CD4-positive, alpha-beta memory T cell (primary cell): ENCODE measurements around the gene MNX1. TPM values are rescaled to one million over a fixed set of nuclear protein-coding genes. Genes with fewer than 3 reads are reported as not detected.

Source experiments
- CTCF ChIA-PET: fragments of 350-600 bp; sonication (Branson Sonifier 250); formaldehyde crosslinking; loops from one replicate; lab custom pipeline; 2021; ENCODE audit warnings: inconsistent platforms; ENCODE audit not compliant: partially characterized antibody; lab: Charles Lee
- POLR2A ChIA-PET: fragments of 350-600 bp; sonication (Branson Sonifier 250); formaldehyde crosslinking; loops from one replicate; lab custom pipeline; 2021; ENCODE audit not compliant: partially characterized antibody; lab: Charles Lee
- DNase-seq, 5 donors: peaks; one replicate each; pipeline versions ENCODE4 v3.0.0 to v3.0.0-alpha.2; 2020 to 2022; ENCODE audit warnings: mixed read lengths in 1 of 5
- H3K27ac ChIP-seq: one replicate; pipeline ENCODE4 v1.7.0; 2013; ENCODE audit warnings: low read depth, low read length
- H3K27me3 ChIP-seq: 2 replicates; pipeline ENCODE4 v1.7.0; 2013; ENCODE audit warnings: mild to moderate bottlenecking, low read length, moderate library complexity; ENCODE audit not compliant: insufficient read depth
- H3K36me3 ChIP-seq: 2 replicates; pipeline ENCODE4 v1.7.0; 2013; ENCODE audit warnings: mild to moderate bottlenecking, low read length, moderate library complexity; ENCODE audit not compliant: insufficient read depth
- H3K4me1 ChIP-seq: 2 replicates; pipeline ENCODE4 v1.7.0; 2013; ENCODE audit warnings: mild to moderate bottlenecking, low read length, moderate library complexity; ENCODE audit not compliant: insufficient read depth
- H3K4me3 ChIP-seq, 2 donors: one replicate each; pipeline ENCODE4 v1.7.0; 2013; ENCODE audit warnings: low read length in 2 of 2, mild to moderate bottlenecking in 1 of 2
- H3K9me3 ChIP-seq, 2 donors: one replicate each; pipeline ENCODE4 v1.7.0; 2013; ENCODE audit warnings: low read length in 2 of 2, control low read depth in 1 of 2; ENCODE audit not compliant: control insufficient read depth in 1 of 2
- H3K27ac Mint-ChIP-seq, 7 donors: one replicate each; pipeline ENCODE4 v1.8.0; 2020 to 2021; ENCODE audit warnings: mixed read lengths in 7 of 7, mild to moderate bottlenecking in 6 of 7, inconsistent platforms in 3 of 7, moderate library complexity in 3 of 7
- H3K27me3 Mint-ChIP-seq, 2 donors: one replicate each; pipeline ENCODE4 v1.8.0; 2020 to 2021; ENCODE audit warnings: mixed read lengths in 2 of 2
- H3K36me3 Mint-ChIP-seq, 2 donors: one replicate each; pipeline ENCODE4 v1.8.0; 2020 to 2021; ENCODE audit warnings: mixed read lengths in 2 of 2, inconsistent platforms in 1 of 2, mild to moderate bottlenecking in 1 of 2
- H3K4me1 Mint-ChIP-seq, 4 donors: one replicate each; pipeline ENCODE4 v1.8.0; 2020 to 2021; ENCODE audit warnings: mixed read lengths in 4 of 4, mild to moderate bottlenecking in 1 of 4
- H3K4me3 Mint-ChIP-seq, 8 donors: one replicate each; pipeline ENCODE4 v1.8.0; 2020 to 2021; ENCODE audit warnings: mixed read lengths in 8 of 8, mild to moderate bottlenecking in 7 of 8, moderate library complexity in 6 of 8, inconsistent platforms in 3 of 8
- H3K9me3 Mint-ChIP-seq, 8 donors: one replicate each; pipeline ENCODE4 v1.8.0; 2020 to 2021; ENCODE audit warnings: mixed read lengths in 8 of 8, mild to moderate bottlenecking in 5 of 8, inconsistent platforms in 3 of 8, moderate library complexity in 1 of 8
- intact Hi-C: fragments of 100-400 bp; cut with micrococcal nuclease; formaldehyde crosslinking; loops from one replicate; pipeline ENCODE4 v1.15.1; 2023
- polyA plus RNA-seq, 2 donors: library from polyadenylated mRNA; unstranded; fragments of 300-500 nt; fragmentation: Illumina TruSeq; gene quantifications; one replicate each; pipeline ENCODE4 v1.2.3, GENCODE V29; 2021
- total RNA-seq, 2 experiments: library from RNA; stranded (reverse); gene quantifications; one replicate each; pipeline ENCODE4 v1.2.3, GENCODE V29; 2021

Gene MNX1
- total and polyA plus RNA-seq, 4 experiments from 2014 or later = not detected

- CTCF ChIA-PET = no interaction called here
- Mint-ChIP-seq H3K36me3 (no peaks in the 10 kb centered on the region), H3K9me3 (peaks cover 0 to 2% (median 0%) of the 10 kb centered on the region in 8 donors), H3K27ac (no peak overlapping the region), H3K4me3 (no peak overlapping the region), H3K4me1 (peaks cover 16 to 35% (median 29%) of the 10 kb centered on the region in 4 donors), H3K27me3 (peaks cover 47 to 52% of the 10 kb centered on the region in 2 donors)
- intact Hi-C loops = no loop called here
- Histone ChIP-seq H3K4me3 (no peak overlapping the region), H3K27ac (no peak overlapping the region), H3K36me3 (no peaks in the 10 kb centered on the region), H3K4me1 (peaks cover 20% of the 10 kb centered on the region), H3K27me3 (peaks cover 38% of the 10 kb centered on the region), H3K9me3 (no peaks in the 10 kb centered on the region)
- no peak for DNase-seq
- POLR2A ChIA-PET = no interaction called here
Measured at GRCh38 chr7:157003445-157003755, 7.1 kb downstream of the MNX1 start.

- Histone ChIP-seq H3K4me3 (no peak overlapping the region), H3K36me3 (no peaks in the 10 kb centered on the region), H3K27ac (no peak overlapping the region), H3K4me1 (peaks cover 20% of the 10 kb centered on the region), H3K27me3 (peaks cover 42% of the 10 kb centered on the region), H3K9me3 (no peaks in the 10 kb centered on the region)
- intact Hi-C loops = no loop called here
- peaks cover 51 to 56% of the 10 kb centered on the region in 2 donors for H3K27me3 Mint-ChIP-seq
- H3K9me3 Mint-ChIP-seq = peaks cover 0 to 2% (median 0%) of the 10 kb centered on the region in 8 donors
- no peaks in the 10 kb centered on the region for H3K36me3 Mint-ChIP-seq
- no peak overlapping the region for H3K27ac Mint-ChIP-seq
- peaks cover 16 to 35% (median 29%) of the 10 kb centered on the region in 4 donors for H3K4me1 Mint-ChIP-seq
- peak overlapping the region in 1 of 8 donors; percentile 21 for H3K4me3 Mint-ChIP-seq
- no peak for DNase-seq
- ChIA-PET POLR2A (no interaction called here), CTCF (no interaction called here)
Measured at GRCh38 chr7:157002819-157003421, 7.5 kb downstream of the MNX1 start.

GRCh38 chr7:157001920-157002818 is 8.3 kb downstream of the MNX1 start:
- Histone ChIP-seq H3K27me3 (peaks cover 42% of the 10 kb centered on the region), H3K36me3 (no peaks in the 10 kb centered on the region), H3K27ac (no peak overlapping the region), H3K4me3 (no peak overlapping the region), H3K9me3 (no peaks in the 10 kb centered on the region), H3K4me1 (peaks cover 20% of the 10 kb centered on the region)
- DNase-seq = no peak
- Mint-ChIP-seq H3K4me1 (peaks cover 16 to 35% (median 26%) of the 10 kb centered on the region in 4 donors), H3K9me3 (peaks cover 0 to 2% (median 0%) of the 10 kb centered on the region in 8 donors), H3K36me3 (no peaks in the 10 kb centered on the region), H3K4me3 (peak overlapping the region in 6 of 8 donors; percentile 14 to 54 (median 28)), H3K27me3 (peaks cover 54 to 58% of the 10 kb centered on the region in 2 donors), H3K27ac (peak overlapping the region in 3 of 7 donors; percentile 2 to 48 (median 3))
- CTCF ChIA-PET = no interaction called here
- intact Hi-C loops = no loop called here
- POLR2A ChIA-PET = interaction anchor here (1.5 kb wide), 1 partner anchor 79 kb away, joined by 3 read pairs; no protein-coding TSS in a partner anchor

GRCh38 chr7:157000741-157001653 is 9.5 kb downstream of the MNX1 start:
- Histone ChIP-seq H3K27ac (no peak overlapping the region), H3K4me1 (peaks cover 20% of the 10 kb centered on the region), H3K4me3 (no peak overlapping the region), H3K9me3 (no peaks in the 10 kb centered on the region), H3K27me3 (peaks cover 42% of the 10 kb centered on the region), H3K36me3 (no peaks in the 10 kb centered on the region)
- ChIA-PET POLR2A (interaction anchor here (1.5 kb wide), 1 partner anchor 78 kb away, joined by 3 read pairs; no protein-coding TSS in a partner anchor), CTCF (no interaction called here)
- H3K4me3 Mint-ChIP-seq = peak overlapping the region; percentile 61 to 86 (median 76)
- H3K27ac Mint-ChIP-seq = no peak overlapping the region
- intact Hi-C loops = no loop called here
- peaks cover 61% of the 10 kb centered on the region in 2 donors for H3K27me3 Mint-ChIP-seq
- H3K9me3 Mint-ChIP-seq = peaks cover 0 to 3% (median 0%) of the 10 kb centered on the region in 8 donors
- peaks cover 16 to 35% (median 26%) of the 10 kb centered on the region in 4 donors for H3K4me1 Mint-ChIP-seq
- no peak for DNase-seq
- H3K36me3 Mint-ChIP-seq = no peaks in the 10 kb centered on the region

DNA sequence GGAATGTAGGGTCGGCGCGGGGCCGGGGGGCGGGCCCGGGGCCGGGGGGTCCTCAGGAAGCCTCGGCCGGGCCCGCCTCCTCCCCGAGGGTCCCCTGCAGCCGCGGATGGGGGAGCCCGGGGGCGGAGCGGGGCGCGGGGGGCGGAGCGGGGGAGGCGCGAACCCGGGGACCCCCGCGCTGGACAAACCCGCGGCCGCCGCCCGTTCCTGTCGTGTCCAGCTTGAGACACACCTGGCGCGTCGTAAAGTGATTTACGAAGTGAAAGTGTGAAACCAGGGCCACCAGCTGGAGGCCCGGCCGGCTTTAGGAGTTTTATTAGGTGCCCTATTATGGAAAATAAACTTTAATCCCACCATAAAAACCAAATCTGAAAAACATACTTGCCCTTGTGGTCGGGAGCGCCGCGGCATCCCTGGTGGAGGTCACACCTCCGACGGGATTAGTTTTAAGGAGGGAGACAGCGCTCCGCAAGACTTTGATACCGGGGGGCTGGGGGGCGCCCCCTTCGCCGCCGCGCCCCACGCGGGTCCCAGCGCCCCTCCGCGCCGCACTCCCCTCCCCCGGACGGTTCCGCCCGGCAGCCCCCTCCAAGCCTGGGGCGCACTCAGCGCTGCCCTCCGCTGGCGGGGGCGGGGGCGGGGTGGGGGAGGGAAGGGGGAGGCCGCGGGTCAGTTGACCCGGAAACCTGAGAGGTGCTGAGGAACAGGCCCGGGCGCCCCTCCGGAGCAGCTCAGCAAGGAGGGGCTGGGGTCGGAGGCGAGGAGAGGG is 10.3 kb downstream of the MNX1 start:
- H3K4me3 ChIP-seq = no peak overlapping the region
- H3K9me3 Mint-ChIP-seq = peaks cover 0 to 3% (median 0%) of the 10 kb centered on the region in 8 donors

GRCh38 chr7:156998988-156999957 is 11.2 kb downstream of the MNX1 start:
- Mint-ChIP-seq H3K9me3 (peaks cover 0 to 3% (median 0%) of the 10 kb centered on the region in 8 donors), H3K4me3 (peak overlapping the region; percentile 29 to 76 (median 63)), H3K36me3 (no peaks in the 10 kb centered on the region), H3K27me3 (peaks cover 55 to 58% of the 10 kb centered on the region in 2 donors), H3K4me1 (peaks cover 13 to 27% (median 18%) of the 10 kb centered on the region in 4 donors), H3K27ac (no peak overlapping the region)
- Histone ChIP-seq H3K9me3 (no peaks in the 10 kb centered on the region), H3K27ac (no peak overlapping the region), H3K4me1 (peaks cover 20% of the 10 kb centered on the region), H3K36me3 (no peaks in the 10 kb centered on the region), H3K27me3 (peaks cover 39% of the 10 kb centered on the region), H3K4me3 (no peak overlapping the region)
- CTCF ChIA-PET = no interaction called here
- intact Hi-C loops = no loop called here
- POLR2A ChIA-PET = no interaction called here
- DNase-seq = no peak

More for the DNA sequence above, 10.3 kb downstream of the MNX1 start:
- Mint-ChIP-seq H3K36me3 (no peaks in the 10 kb centered on the region), H3K27me3 (peaks cover 64% of the 10 kb centered on the region in 2 donors), H3K4me1 (peaks cover 16 to 35% (median 26%) of the 10 kb centered on the region in 4 donors), H3K4me3 (peak overlapping the region; percentile 69 to 89 (median 82)), H3K27ac (no peak overlapping the region)
- ChIA-PET CTCF (no interaction called here), POLR2A (no interaction called here)
- H3K27ac ChIP-seq = no peak overlapping the region
- intact Hi-C loops = no loop called here
- H3K27me3 ChIP-seq = peaks cover 42% of the 10 kb centered on the region
- DNase-seq = no peak
- peaks cover 20% of the 10 kb centered on the region for H3K4me1 ChIP-seq
- H3K36me3 ChIP-seq = no peaks in the 10 kb centered on the region
- H3K9me3 ChIP-seq = no peaks in the 10 kb centered on the region
